HG02981 (cell line): ENCODE data around the gene RHBDD3.
"Not testable (repeated sequence)": the region's sequence is repeated elsewhere in the genome, so short reads cannot be mapped to it uniquely, and the experiment has no call there.

Experiments
- ATAC-seq: cut with Tn5 transposase; IDR thresholded peaks from one replicate; pipeline ENCODE4 v1.9.1; 2021; ENCODE audit warnings: mild to moderate bottlenecking, moderate library complexity; ENCODE audit not compliant: unreplicated experiment

The RHBDD3 gene

GRCh38 chr22:29251981-29252911 is 15.5 kb downstream of the RHBDD3 start:
- ATAC-seq: no peak

GRCh38 chr22:29251265-29251664 is 16.5 kb downstream of the RHBDD3 start:
- no peak for ATAC-seq

GRCh38 chr22:29247891-29248290 is 19.9 kb downstream of the RHBDD3 start:
- ATAC-seq: not testable (repeated sequence)

GRCh38 chr22:29245626-29246385 is 22.0 kb downstream of the RHBDD3 start:
- no peak for ATAC-seq

DNA sequence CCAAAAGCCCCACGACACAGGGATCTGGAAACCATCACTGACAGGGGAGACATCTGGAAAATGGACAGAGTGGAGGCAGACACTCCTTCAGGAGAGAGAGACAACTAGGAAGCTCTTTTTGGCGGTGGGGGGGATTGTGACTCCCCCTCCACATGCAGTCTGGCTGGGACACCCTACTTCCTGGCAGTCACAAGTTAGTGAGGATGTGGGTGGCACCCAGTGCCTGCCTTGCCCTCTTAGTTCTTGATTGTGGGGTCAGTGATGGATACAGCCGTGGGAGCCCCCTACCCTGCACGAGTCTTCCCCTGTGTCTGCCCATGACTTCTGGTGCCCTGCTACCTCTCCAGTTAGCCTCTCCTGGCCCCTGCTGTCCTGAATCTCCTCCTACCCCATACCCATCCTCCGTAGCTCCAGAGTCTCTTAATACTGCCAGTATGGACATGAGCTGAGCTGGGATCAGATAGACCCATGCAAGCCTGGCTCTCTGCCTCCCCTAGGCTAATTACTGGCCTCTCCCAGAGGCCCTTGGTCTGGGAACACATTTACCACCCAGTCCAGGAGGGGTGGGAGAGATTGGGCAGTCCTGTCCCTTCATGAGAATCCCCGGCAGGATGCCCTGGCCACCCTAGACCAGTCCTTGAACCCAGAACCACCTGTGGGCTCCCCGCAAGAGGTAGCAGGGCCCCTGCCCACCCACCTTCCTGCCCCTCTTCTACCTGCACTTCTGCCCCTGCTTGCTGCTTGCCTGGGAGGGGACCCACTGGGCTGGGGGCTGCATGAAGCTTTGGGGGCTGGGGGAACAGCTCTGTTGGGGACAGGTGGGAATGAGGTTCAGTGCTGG is 22.8 kb downstream of the RHBDD3 start:
- ATAC-seq: no peak

- ATAC-seq: no peak
These were observed 23.8 kb downstream of the RHBDD3 start for GRCh38 chr22:29243874-29244446.

- not testable (repeated sequence) for ATAC-seq
These were observed 27.3 kb downstream of the RHBDD3 start for GRCh38 chr22:29240481-29240880.

DNA sequence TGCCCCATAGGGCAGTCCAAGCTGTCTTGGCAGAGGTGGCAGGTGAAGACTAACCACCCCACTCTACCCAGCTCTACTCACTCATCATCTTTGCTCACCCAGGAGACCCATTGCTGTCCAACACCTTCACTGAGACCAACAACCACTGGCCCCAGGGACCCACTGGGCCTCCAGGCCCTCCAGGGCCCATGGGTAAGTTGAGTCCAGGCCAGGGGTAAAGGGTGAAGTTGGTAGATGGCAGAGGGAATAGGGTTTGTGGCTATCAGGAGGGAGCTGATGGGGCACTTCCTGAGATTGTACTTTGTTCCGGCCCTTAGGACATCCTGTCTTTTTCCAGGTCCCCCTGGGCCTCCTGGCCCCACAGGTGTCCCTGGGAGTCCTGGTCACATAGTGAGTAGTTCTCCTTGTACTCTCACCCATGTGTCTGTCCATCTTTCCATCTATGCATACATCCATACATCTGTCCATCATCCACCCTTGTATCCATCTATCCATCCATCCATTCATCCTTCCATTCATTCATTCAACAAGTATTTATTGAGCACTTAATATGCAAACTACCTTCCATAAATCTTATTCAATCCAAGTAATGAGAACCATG is 34.4 kb downstream of the RHBDD3 start:
- ATAC-seq: no peak

DNA sequence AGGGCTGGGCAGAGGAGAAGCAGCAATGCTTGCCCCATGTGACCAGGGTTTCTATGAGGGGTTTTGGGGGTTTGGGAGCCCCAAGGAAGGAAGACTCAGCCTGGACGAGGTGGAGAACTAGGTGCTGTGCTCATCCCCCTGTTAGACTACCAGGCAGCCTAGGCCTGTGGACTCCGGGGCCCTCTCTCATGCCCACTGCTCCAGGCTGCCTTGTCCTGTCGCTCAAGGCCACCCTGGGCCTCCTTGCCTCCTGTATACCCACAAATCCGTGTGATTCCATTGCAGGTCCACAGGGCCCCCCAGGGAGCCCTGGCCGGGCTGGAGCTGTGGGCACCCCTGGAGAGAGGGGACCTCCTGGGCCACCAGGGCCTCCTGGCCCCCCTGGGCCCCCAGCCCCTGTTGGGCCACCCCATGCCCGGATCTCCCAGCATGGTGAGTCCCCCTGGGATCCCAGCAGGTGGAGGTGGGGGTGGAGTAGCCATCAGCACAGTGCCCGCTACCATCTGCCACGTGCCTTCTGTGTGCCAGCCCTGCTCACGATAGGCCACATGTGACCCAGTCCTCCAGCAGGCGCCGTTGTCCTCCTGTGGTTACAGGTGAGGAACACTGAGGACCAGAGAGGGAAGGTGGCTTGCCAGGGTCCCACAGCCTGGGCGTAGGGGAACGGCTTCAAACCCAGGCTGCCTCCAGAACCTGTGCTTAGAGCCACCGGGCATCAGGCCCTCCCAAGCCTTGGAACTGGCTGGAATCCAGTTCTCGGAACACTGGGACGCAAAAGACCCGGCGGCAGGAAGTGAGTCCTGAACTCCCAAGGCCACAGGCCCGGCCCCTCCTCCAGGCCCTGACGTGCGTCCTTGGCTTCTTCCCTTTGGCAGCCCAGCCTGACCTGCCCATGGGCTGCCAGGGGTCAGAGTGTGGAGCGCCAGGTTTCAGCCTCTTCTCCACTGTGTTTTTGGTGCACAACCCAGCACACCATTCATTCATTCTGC is 35.5 kb downstream of the RHBDD3 start:
- ATAC-seq: no peak

GRCh38 chr22:29230972-29231875 is 36.6 kb downstream of the RHBDD3 start:
- ATAC-seq: no peak

DNA sequence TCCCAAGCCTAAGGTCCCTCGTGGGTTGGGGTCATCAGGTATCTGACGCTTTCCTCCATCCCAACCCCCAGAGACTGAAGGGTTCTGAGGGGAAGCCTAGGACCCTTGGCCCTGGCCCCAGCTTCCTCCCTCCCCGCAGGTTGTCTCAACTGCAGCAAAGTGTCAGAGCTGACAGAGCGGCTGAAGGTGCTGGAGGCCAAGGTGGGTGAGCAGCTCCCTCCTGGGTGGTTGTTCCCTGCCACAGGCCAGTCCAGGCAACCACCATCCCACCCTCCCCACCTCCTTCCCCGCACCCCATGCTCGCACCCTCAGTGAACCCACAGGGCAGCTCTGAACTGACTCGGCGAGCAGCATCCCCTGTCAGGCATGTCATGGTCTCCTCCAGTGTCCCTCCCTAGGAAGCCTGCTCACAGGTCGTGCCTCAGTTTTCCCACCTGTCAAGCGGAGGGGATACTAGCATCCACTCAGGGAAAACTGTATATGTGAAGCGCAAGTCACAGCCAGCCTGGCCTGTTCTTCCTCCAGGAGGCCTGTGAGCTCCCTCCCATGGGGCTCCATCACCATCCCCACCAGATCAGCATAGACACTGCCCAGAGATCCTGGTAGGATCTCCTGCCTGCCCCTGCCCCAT is 41.3 kb downstream of the RHBDD3 start:
- no peak for ATAC-seq

DNA sequence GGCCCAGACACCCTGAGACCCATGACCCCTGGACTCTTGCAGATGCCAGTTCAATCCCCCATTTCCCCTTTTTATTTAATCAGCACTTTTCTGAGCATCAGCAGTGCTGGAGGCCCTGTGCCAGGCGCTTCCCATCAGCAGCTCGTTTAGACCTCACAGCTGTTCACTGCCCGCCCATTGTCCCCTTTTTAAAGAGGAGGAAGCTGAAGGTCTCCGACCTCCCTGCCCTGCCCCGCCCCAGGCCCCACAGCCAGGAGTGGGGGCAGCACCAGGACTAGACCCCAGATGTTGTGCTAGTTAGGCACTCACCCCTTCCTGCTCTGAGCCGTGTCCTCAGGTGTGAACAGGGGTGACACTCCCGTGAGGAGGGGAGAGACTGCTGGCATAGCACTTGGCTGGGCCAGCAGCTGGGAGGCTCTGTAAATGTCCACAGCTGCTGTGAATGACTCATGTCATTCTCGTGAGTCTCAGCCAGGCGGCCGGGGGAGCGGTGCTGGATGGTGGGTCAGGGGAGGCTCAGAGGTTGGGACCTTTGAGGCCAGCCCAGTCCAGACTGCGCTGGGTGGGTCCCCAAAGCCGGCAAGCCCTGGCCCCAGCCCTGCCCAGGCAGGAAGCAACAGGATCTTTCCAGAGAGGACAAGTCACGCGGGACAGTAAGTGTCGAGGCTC is 42.2 kb downstream of the RHBDD3 start:
- no peak for ATAC-seq

DNA sequence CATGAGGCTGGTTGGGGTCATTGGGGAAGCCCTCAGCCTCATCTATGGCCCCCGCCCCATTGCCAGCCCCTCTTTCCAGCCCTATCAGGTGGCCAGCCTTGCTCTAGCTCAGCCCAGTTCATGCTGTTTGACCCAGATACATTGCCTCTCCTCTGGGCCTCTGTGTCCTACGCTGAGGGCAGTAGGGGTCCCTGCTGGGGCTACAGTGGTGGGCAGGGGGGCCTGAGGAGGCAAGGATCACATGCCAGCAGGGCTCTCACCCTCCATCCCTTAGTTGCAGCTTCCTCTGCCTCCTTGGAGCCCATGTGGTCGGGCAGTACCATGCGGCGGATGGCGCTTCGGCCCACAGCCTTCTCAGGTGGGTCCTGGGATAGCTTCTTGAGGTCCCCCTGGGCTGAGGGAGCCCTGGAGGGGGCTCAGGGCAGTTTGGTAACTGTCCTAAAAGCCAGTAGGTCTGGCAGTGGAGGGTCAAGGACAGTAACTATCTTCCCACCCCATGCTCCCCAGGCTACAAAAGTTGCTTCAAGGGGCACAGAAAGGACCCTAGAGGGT is 42.8 kb downstream of the RHBDD3 start:
- ATAC-seq: no peak

DNA sequence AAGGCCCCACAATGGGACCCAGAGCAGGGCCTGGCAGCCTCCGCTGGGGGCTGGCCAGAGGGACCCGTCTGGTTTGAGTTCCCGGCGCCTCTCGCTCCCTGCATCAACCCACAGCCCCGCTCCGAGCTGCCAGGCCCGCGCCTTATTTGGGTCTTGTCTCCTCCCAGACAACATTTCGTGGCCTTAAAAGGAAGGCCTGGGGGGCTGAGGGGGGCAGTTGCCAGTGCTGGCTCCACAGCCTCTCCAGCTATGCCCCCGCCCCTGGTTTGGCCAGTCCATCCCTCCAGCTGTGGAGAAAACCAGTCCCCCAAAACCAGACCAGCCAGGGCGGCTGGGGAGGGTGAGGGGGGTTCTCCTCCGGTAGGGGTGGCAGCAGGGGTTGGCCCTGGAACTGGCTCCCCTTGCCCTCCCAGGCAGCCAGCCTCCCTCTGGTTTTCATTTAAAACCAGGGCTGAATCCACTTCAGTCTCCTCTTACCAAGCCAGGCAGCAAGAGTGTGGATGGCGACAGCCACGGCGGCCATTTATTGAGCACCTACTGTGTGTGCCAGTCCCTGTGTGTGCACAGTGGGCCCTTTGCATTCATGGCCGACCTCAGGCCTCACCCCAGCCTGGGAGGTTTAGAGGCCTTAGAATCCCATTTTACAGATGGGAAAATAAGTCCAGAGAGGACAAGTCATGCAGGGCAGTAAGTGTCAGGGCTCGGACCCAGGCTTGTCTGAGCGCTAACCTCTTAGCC is 43.5 kb downstream of the RHBDD3 start:
- ATAC-seq: no peak

GRCh38 chr22:29219881-29220670 is 47.7 kb downstream of the RHBDD3 start:
- ATAC-seq: no peak
